IMR-90 (cell line): ENCODE measurements around the gene FRMD1. TPM values are rescaled to one million over a fixed set of nuclear protein-coding genes. Genes with fewer than 3 reads are reported as not detected.

Experiments
- ATAC-seq: fragments of 200-7000 bp; cut with Tn5 transposase; 2 replicates; pipeline ENCODE4 v1.9.1; 2020; ENCODE audit warnings: low read depth, mild to moderate bottlenecking, moderate library complexity
- BruUV-seq: library from RNA; stranded (reverse); fragments of 400-500 nt; replicated peaks from 2 replicates; lab custom pipeline; 2021; lab: Mats Ljungman, UMichigan
- CTCF ChIA-PET: fragments of 300-600 bp; formaldehyde crosslinking; extraction: SDS; loops from one replicate; lab custom pipeline; 2021; ENCODE audit warnings: antibody characterized with exemption; lab: Yijun Ruan, JAX
- POLR2A ChIA-PET: fragments of 300-600 bp; sonication (Branson Sonifier 250); formaldehyde crosslinking; loops from one replicate; lab custom pipeline; 2022; ENCODE audit warnings: antibody characterized with exemption; ENCODE audit not compliant: unreplicated experiment; lab: Charles Lee
- DNase-seq: peaks from one replicate; pipeline ENCODE4 v3.0.0; 2013
- H2AFZ ChIP-seq: replicated peaks from 2 replicates; pipeline ENCODE3; 2013; ENCODE audit warnings: low read length, mild to moderate bottlenecking; ENCODE audit not compliant: poor library complexity
- H2AK5ac ChIP-seq: 2 replicates; pipeline ENCODE4 v1.6.1; 2013; ENCODE audit warnings: low read depth, low read length, inconsistent platforms
- H2AK9ac ChIP-seq: replicated peaks from 2 replicates; pipeline ENCODE3; 2013; ENCODE audit warnings: mild to moderate bottlenecking, low read depth, low read length, moderate library complexity; ENCODE audit not compliant: poor library complexity
- H2BK120ac ChIP-seq: 2 replicates; pipeline ENCODE4 v1.6.1; 2013; ENCODE audit warnings: low read depth, low read length, inconsistent platforms
- H2BK15ac ChIP-seq: 3 replicates; pipeline ENCODE4 v1.6.1; 2013; ENCODE audit warnings: low read depth, low read length, inconsistent platforms
- H2BK20ac ChIP-seq: 2 replicates; pipeline ENCODE4 v1.6.1; 2013; ENCODE audit warnings: low read depth, mild to moderate bottlenecking, inconsistent platforms, low read length, moderate library complexity
- H2BK5ac ChIP-seq: 2 replicates; pipeline ENCODE4 v1.6.1; 2013; ENCODE audit warnings: mild to moderate bottlenecking, low read depth, low read length, inconsistent platforms; ENCODE audit not compliant: poor library complexity, severe bottlenecking
- H3K14ac ChIP-seq: replicated peaks from 2 replicates; pipeline ENCODE4 v1.6.1; 2013; ENCODE audit warnings: low read depth, low read length, inconsistent platforms
- H3K18ac ChIP-seq: 2 replicates; pipeline ENCODE4 v1.6.1; 2013; ENCODE audit warnings: low read depth, low read length, control low read depth
- H3K23ac ChIP-seq: 2 replicates; pipeline ENCODE4 v1.6.1; 2013; ENCODE audit warnings: low read depth, low read length, inconsistent platforms
- H3K27ac ChIP-seq: 2 replicates; pipeline ENCODE4 v1.5.1; 2013; ENCODE audit warnings: mild to moderate bottlenecking, control low read depth, low read length; ENCODE audit not compliant: insufficient read depth
- H3K27me3 ChIP-seq: 2 replicates; pipeline ENCODE4 v1.6.1; 2013; ENCODE audit warnings: low read length; ENCODE audit not compliant: control insufficient read depth, insufficient read depth
- H3K36me3 ChIP-seq: 2 replicates; pipeline ENCODE4 v1.6.1; 2013; ENCODE audit warnings: low read length, mixed read lengths; ENCODE audit not compliant: control insufficient read depth, insufficient read depth
- H3K4ac ChIP-seq: 2 replicates; pipeline ENCODE4 v1.6.1; 2013; ENCODE audit warnings: low read depth, low read length, inconsistent platforms
- H3K4me1 ChIP-seq: 2 replicates; pipeline ENCODE4 v1.6.1; 2013; ENCODE audit warnings: low read length, mixed read lengths; ENCODE audit not compliant: control insufficient read depth, insufficient read depth
- H3K4me2 ChIP-seq: 2 replicates; pipeline ENCODE4 v1.6.1; 2013; ENCODE audit warnings: low read depth, mild to moderate bottlenecking, control low read depth, low read length, moderate library complexity
- H3K4me3 ChIP-seq: 2 replicates; pipeline ENCODE4 v1.5.1; 2013; ENCODE audit warnings: low read depth, mild to moderate bottlenecking, control low read depth, low read length, moderate library complexity; ENCODE audit not compliant: insufficient read depth
- H3K56ac ChIP-seq: 2 replicates; pipeline ENCODE4 v1.6.1; 2013; ENCODE audit warnings: low read length, inconsistent platforms; ENCODE audit not compliant: insufficient read depth; ENCODE audit errors: extremely low read depth
- H3K79me1 ChIP-seq, 2 experiments: 2 replicates each; pipeline ENCODE4 v1.6.1; 2013; ENCODE audit warnings: low read length in 2 of 2, inconsistent platforms in 1 of 2, low read depth in 1 of 2
- H3K9ac ChIP-seq: 2 replicates; pipeline ENCODE4 v1.6.1; 2013; ENCODE audit warnings: low read depth, low read length, control low read depth
- H3K9me1 ChIP-seq: 2 replicates; pipeline ENCODE4 v1.6.1; 2013; ENCODE audit warnings: low read length, inconsistent platforms; ENCODE audit not compliant: insufficient read depth
- H3K9me3 ChIP-seq: 2 replicates; pipeline ENCODE4 v1.6.1; 2013; ENCODE audit warnings: low read length; ENCODE audit not compliant: control insufficient read depth, insufficient read depth
- H4K20me1 ChIP-seq: 2 replicates; pipeline ENCODE4 v1.6.1; 2013; ENCODE audit warnings: low read length, inconsistent platforms; ENCODE audit not compliant: insufficient read depth
- H4K5ac ChIP-seq: 2 replicates; pipeline ENCODE4 v1.6.1; 2013; ENCODE audit warnings: mild to moderate bottlenecking, low read depth, low read length, control low read depth
- H4K8ac ChIP-seq, 2 experiments: 2 replicates each; pipeline ENCODE4 v1.6.1; 2013; ENCODE audit warnings: low read depth in 2 of 2, low read length in 2 of 2, control low read depth in 1 of 2, inconsistent platforms in 1 of 2
- H4K91ac ChIP-seq: 2 replicates; pipeline ENCODE4 v1.6.1; 2013; ENCODE audit warnings: low read depth, low read length, inconsistent platforms; ENCODE audit not compliant: insufficient read depth
- BHLHE40 ChIP-seq: fragments of 150-350 bp; IDR thresholded peaks from 2 replicates; pipeline ENCODE4 v1.6.1; 2016; ENCODE audit warnings: mild to moderate bottlenecking, low read depth, low read length
- CEBPB ChIP-seq: IDR thresholded peaks from 2 replicates; pipeline ENCODE4 v1.6.1; 2012; ENCODE audit warnings: low read depth, low read length, improper control_type of control experiment
- CHD1 ChIP-seq: IDR thresholded peaks from 2 replicates; pipeline ENCODE4 v1.6.1; 2012; ENCODE audit warnings: low read depth, low read length, improper control_type of control experiment
- CTCF ChIP-seq: conservative IDR thresholded peaks from 2 replicates; pipeline ENCODE4 v1.5.1; 2012; ENCODE audit warnings: mild to moderate bottlenecking, low read depth, low read length, improper control_type of control experiment
- ELK1 ChIP-seq: fragments of 150-350 bp; IDR thresholded peaks from 2 replicates; pipeline ENCODE4 v1.6.1; 2016; ENCODE audit warnings: low read depth, mild to moderate bottlenecking, low read length, moderate library complexity, borderline replicate concordance
- FOS ChIP-seq: fragments of 150-350 bp; IDR thresholded peaks from 2 replicates; pipeline ENCODE4 v1.6.1; 2016; ENCODE audit warnings: low read depth, low read length
- MAFK ChIP-seq: IDR thresholded peaks from 2 replicates; pipeline ENCODE4 v1.6.1; 2012; ENCODE audit warnings: low read depth, low read length, improper control_type of control experiment
- MAZ ChIP-seq: IDR thresholded peaks from 2 replicates; pipeline ENCODE4 v1.6.1; 2012; ENCODE audit warnings: low read depth, mild to moderate bottlenecking, low read length, improper control_type of control experiment, moderate library complexity, borderline replicate concordance
- MXI1 ChIP-seq: IDR thresholded peaks from 2 replicates; pipeline ENCODE4 v1.6.1; 2012; ENCODE audit warnings: low read depth, mild to moderate bottlenecking, low read length, moderate library complexity, borderline replicate concordance
- NFE2L2 ChIP-seq: fragments of 150-350 bp; IDR thresholded peaks from 2 replicates; pipeline ENCODE4 v1.6.1; 2016; ENCODE audit warnings: low read depth, mild to moderate bottlenecking, low read length
- POLR2A ChIP-seq: IDR thresholded peaks from 2 replicates; pipeline ENCODE4 v1.6.1; 2012; ENCODE audit warnings: mild to moderate bottlenecking, low read depth, low read length
- RAD21 ChIP-seq: IDR thresholded peaks from 2 replicates; pipeline ENCODE4 v1.6.1; 2012; ENCODE audit warnings: low read length, improper control_type of control experiment
- RCOR1 ChIP-seq: IDR thresholded peaks from 2 replicates; pipeline ENCODE4 v1.6.1; 2012; ENCODE audit warnings: mild to moderate bottlenecking, low read length, improper control_type of control experiment; ENCODE audit not compliant: insufficient replicate concordance
- RFX5 ChIP-seq: IDR thresholded peaks from 2 replicates; pipeline ENCODE4 v1.8.0; 2012; ENCODE audit warnings: low read depth, mild to moderate bottlenecking, low read length, moderate library complexity
- SMC3 ChIP-seq: fragments of 150-350 bp; IDR thresholded peaks from 2 replicates; pipeline ENCODE4 v1.6.1; 2016; ENCODE audit warnings: low read depth, mild to moderate bottlenecking, antibody characterized with exemption, low read length, moderate library complexity
- USF2 ChIP-seq: fragments of 150-350 bp; IDR thresholded peaks from 2 replicates; pipeline ENCODE4 v1.6.1; 2017; ENCODE audit warnings: mild to moderate bottlenecking, antibody characterized with exemption, low read length, low read depth
- WGBS, 2 experiments: methylation state at CpG; one replicate each; pipeline versions ENCODE4 v1.1.5 to v1.1.7; 2013; ENCODE audit warnings: missing lambda C conversion rate in 2 of 2; ENCODE audit not compliant: insufficient read length in 1 of 2; ENCODE audit errors: extremely low coverage in 2 of 2; 5-methylcytosine and 5-hydroxymethylcytosine counted together
- dilution Hi-C: fragments of 300-500 bp; cut with HindIII; formaldehyde crosslinking; loops from one replicate; pipeline ENCODE4 v1.14.3; 2018; ENCODE audit warnings: low sequenced_read_pairs; ENCODE audit not compliant: unreplicated experiment
- in situ Hi-C: fragments of 300-500 bp; cut with MboI; formaldehyde crosslinking; loops from 3 replicates; pipeline ENCODE4 v1.14.3; 2019; ENCODE audit warnings: low sequenced_read_pairs, inconsistent platforms, mixed read lengths
- intact Hi-C: fragments of 100-400 bp; cut with micrococcal nuclease; formaldehyde crosslinking; loops from 2 replicates; pipeline ENCODE4 v1.10.0; 2022
- polyA plus RNA-seq, 3 experiments: library from polyadenylated mRNA; depleted of rRNA; stranded (reverse); fragments of >200 nt; gene quantifications; 2 replicates each; pipeline ENCODE4 v1.2.3, GENCODE V29; 2012; ENCODE audit warnings: low replicate concordance in 1 of 3
- total RNA-seq: library from RNA; depleted of rRNA; stranded (reverse); fragments of >200 nt; gene quantifications from 2 replicates; pipeline ENCODE4 v1.2.3, GENCODE V29; 2012

The FRMD1 gene
- total and polyA plus RNA-seq, 2 of the 4 experiments (the other 2 are of a cell fraction): not detected

DNA sequence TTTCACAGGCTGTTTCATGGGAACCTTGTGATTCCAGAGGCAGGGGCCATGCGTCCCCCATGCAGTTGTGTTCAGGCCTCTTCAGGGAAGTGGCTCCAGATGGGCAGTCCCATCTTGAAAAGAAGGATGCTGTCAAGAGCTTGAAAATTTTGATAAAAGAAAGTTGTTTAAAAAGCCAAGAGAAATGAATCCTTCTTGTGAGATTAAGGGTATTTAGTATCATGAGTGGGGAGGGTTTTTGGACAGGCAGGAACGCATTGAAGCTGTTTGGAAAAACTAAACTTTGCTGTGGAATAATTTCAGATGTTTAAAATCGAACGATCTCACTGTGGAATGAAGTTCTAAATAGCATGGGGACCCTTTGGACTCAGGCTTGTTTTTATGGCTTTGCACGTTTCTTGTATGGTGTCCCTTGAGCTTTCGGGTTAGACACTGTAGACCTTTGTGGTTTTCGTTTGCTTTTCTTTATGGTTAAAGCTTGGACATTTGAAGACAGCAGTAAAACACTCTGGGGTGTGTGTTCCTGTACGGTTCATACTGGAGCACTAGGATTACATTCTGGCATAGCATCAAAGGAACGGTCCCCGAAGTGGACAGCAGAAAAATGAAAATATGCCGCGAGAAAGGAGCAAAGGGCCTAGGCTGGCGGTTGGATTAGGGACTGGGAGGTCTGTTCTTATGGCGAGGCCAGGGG is 63.4 kb downstream of the FRMD1 start:
- TF ChIP-seq ELK1: no peak
- TF ChIP-seq MAFK: no peak
- TF ChIP-seq MAZ: no peak
- TF ChIP-seq POLR2A: no peak
- no peak for TF ChIP-seq BHLHE40
- TF ChIP-seq SMC3: no peak
- TF ChIP-seq USF2: no peak
- TF ChIP-seq CEBPB: no peak
- TF ChIP-seq CHD1: no peak
- no peak for TF ChIP-seq NFE2L2
- no peak for TF ChIP-seq CTCF
- TF ChIP-seq RCOR1: no peak
- TF ChIP-seq MXI1: no peak
- TF ChIP-seq RAD21: no peak
- TF ChIP-seq FOS: no peak
- TF ChIP-seq RFX5: no peak
- Histone ChIP-seq H3K4ac (no peak overlapping the region), H2AK5ac (no peak overlapping the region), H3K9me3 (peaks cover 25% of the 10 kb centered on the region), H4K8ac (no peak overlapping the region), H2BK15ac (no peak overlapping the region), H3K18ac (no peak overlapping the region), H4K91ac (no peak overlapping the region), H3K4me2 (no peak overlapping the region), H3K4me1 (no peaks in the 10 kb centered on the region), H3K14ac (no peak overlapping the region), H3K9me1 (no peaks in the 10 kb centered on the region), H2BK120ac (no peak overlapping the region), H4K5ac (no peak overlapping the region), H2AFZ (no peak overlapping the region), H3K79me1 (no peaks in the 10 kb centered on the region), H3K9ac (no peak overlapping the region), H3K56ac (no peak overlapping the region), H3K27me3 (peaks cover 12% of the 10 kb centered on the region), H2BK5ac (no peak overlapping the region), H3K27ac (no peak overlapping the region), H4K20me1 (no peaks in the 10 kb centered on the region), H3K23ac (no peak overlapping the region), H2BK20ac (no peak overlapping the region), H3K36me3 (no peaks in the 10 kb centered on the region), H2AK9ac (no peak overlapping the region), H3K4me3 (no peak overlapping the region)
- ATAC-seq (no peak), DNase-seq (no peak)
- POLR2A ChIA-PET: no interaction called here
- BruUV-seq: no TSS peak
- intact Hi-C loops: no loop called here
- WGBS, 2 experiments: 41% methylated on average over 9 of the region's 14 CpGs; no CpG with 5 or more reads in 1 of the 2 experiments
- dilution Hi-C loops: no loop called here
- CTCF ChIA-PET: no interaction called here
- in situ Hi-C loops: no loop called here
